HEK293 (cell line): Measurements from ENCODE around the gene SCRN1.
A peak's percentile ranks its signal among the peaks of the same experiment; 100 is the strongest.

Experiments
- HOXD13 ChIP-seq: sonication (generic); formaldehyde crosslinking; IDR thresholded peaks from 2 replicates; pipeline ENCODE4 v1.8.0; 2022; ENCODE audit warnings: missing genetic modification reagents, borderline replicate concordance
- KLF10 ChIP-seq: fragments of 450-650 bp; IDR thresholded peaks from 2 replicates; pipeline ENCODE4 v1.5.1; 2018; ENCODE audit warnings: missing biosample characterization, mild to moderate bottlenecking, missing genetic modification characterization
- PRDM1 ChIP-seq: fragments of 450-650 bp; formaldehyde crosslinking; IDR thresholded peaks from 2 replicates; pipeline ENCODE4; 2016; ENCODE audit warnings: missing biosample characterization, missing genetic modification characterization
- PRDM10 ChIP-seq: fragments of 450-650 bp; formaldehyde crosslinking; IDR thresholded peaks from 2 replicates; pipeline ENCODE4 v1.5.1; 2016; ENCODE audit warnings: missing biosample characterization, missing genetic modification characterization
- PRDM6 ChIP-seq: fragments of 450-650 bp; formaldehyde crosslinking; IDR thresholded peaks from 2 replicates; pipeline ENCODE4 v1.5.1; 2017; ENCODE audit warnings: missing biosample characterization, missing genetic modification characterization
- REST ChIP-seq: fragments of 450-650 bp; formaldehyde crosslinking; IDR thresholded peaks from 2 replicates; pipeline ENCODE4 v1.5.1; 2016; ENCODE audit warnings: missing biosample characterization, missing genetic modification characterization
- SP7 ChIP-seq: fragments of 450-650 bp; formaldehyde crosslinking; IDR thresholded peaks from 2 replicates; pipeline ENCODE4 v1.5.1; 2016; ENCODE audit warnings: missing biosample characterization, missing genetic modification characterization
- ZBTB7A ChIP-seq: fragments of 450-650 bp; formaldehyde crosslinking; IDR thresholded peaks from 2 replicates; pipeline ENCODE4 v1.5.1; 2016; ENCODE audit warnings: low read depth, missing biosample characterization, missing genetic modification characterization
- ZFHX2 ChIP-seq: fragments of 450-650 bp; formaldehyde crosslinking; conservative IDR thresholded peaks from 2 replicates; pipeline ENCODE4 v1.5.1; 2016; ENCODE audit warnings: missing biosample characterization, missing genetic modification characterization
- ZFP3 ChIP-seq: fragments of 450-650 bp; formaldehyde crosslinking; IDR thresholded peaks from 2 replicates; pipeline ENCODE4 v1.5.1; 2016; ENCODE audit warnings: low read depth, missing biosample characterization, missing genetic modification characterization
- ZFP69B ChIP-seq: fragments of 450-650 bp; formaldehyde crosslinking; IDR thresholded peaks from 2 replicates; pipeline ENCODE4 v1.5.1; 2016; ENCODE audit warnings: missing biosample characterization, missing genetic modification characterization
- ZNF366 ChIP-seq: fragments of 450-650 bp; formaldehyde crosslinking; conservative IDR thresholded peaks from 2 replicates; pipeline ENCODE4 v1.5.1; 2016; ENCODE audit warnings: missing biosample characterization, missing genetic modification characterization
- ZNF629 ChIP-seq: fragments of 450-650 bp; formaldehyde crosslinking; IDR thresholded peaks from 2 replicates; pipeline ENCODE4 v1.5.1; 2017; ENCODE audit warnings: missing biosample characterization, missing genetic modification characterization
- ZNF654 ChIP-seq: fragments of 450-650 bp; formaldehyde crosslinking; IDR thresholded peaks from 2 replicates; pipeline ENCODE4 v1.5.1; 2016; ENCODE audit warnings: low read depth, missing biosample characterization, missing genetic modification characterization
- ZNF660 ChIP-seq: fragments of 450-650 bp; IDR thresholded peaks from 2 replicates; pipeline ENCODE4 v1.5.1; 2018; ENCODE audit warnings: missing biosample characterization, mild to moderate bottlenecking, missing genetic modification characterization
- ZXDB ChIP-seq: fragments of 450-650 bp; formaldehyde crosslinking; IDR thresholded peaks from 2 replicates; pipeline ENCODE4 v1.5.1; 2016; ENCODE audit warnings: missing biosample characterization, missing genetic modification characterization
- TF ChIP-seq, protein P1 (sequence below): fragments of 450-650 bp; formaldehyde crosslinking; conservative IDR thresholded peaks from 2 replicates; pipeline ENCODE4 v1.5.1; 2016; ENCODE audit warnings: low read depth, missing biosample characterization, missing genetic modification characterization
- TF ChIP-seq, protein P2 (sequence below): fragments of 450-650 bp; formaldehyde crosslinking; IDR thresholded peaks from 2 replicates; pipeline ENCODE4 v1.5.1; 2016; ENCODE audit warnings: missing biosample characterization, missing genetic modification characterization
- TF ChIP-seq, protein P3 (sequence below): fragments of 450-650 bp; formaldehyde crosslinking; IDR thresholded peaks from 2 replicates; pipeline ENCODE4 v1.5.1; 2016; ENCODE audit warnings: missing biosample characterization, missing genetic modification characterization

SCRN1 gene

GRCh38 chr7:29987811-29988317 is 1.7 kb downstream of the SCRN1 start (continued):
- 0 out of 2 replicates have a peak, but pooled peaks have one; percentile 13 for TF ChIP-seq ZXDB (tag by site-specific recombination)
- no peak for TF ChIP-seq ZFP3 (tag by site-specific recombination)
- TF ChIP-seq, protein P1, sequence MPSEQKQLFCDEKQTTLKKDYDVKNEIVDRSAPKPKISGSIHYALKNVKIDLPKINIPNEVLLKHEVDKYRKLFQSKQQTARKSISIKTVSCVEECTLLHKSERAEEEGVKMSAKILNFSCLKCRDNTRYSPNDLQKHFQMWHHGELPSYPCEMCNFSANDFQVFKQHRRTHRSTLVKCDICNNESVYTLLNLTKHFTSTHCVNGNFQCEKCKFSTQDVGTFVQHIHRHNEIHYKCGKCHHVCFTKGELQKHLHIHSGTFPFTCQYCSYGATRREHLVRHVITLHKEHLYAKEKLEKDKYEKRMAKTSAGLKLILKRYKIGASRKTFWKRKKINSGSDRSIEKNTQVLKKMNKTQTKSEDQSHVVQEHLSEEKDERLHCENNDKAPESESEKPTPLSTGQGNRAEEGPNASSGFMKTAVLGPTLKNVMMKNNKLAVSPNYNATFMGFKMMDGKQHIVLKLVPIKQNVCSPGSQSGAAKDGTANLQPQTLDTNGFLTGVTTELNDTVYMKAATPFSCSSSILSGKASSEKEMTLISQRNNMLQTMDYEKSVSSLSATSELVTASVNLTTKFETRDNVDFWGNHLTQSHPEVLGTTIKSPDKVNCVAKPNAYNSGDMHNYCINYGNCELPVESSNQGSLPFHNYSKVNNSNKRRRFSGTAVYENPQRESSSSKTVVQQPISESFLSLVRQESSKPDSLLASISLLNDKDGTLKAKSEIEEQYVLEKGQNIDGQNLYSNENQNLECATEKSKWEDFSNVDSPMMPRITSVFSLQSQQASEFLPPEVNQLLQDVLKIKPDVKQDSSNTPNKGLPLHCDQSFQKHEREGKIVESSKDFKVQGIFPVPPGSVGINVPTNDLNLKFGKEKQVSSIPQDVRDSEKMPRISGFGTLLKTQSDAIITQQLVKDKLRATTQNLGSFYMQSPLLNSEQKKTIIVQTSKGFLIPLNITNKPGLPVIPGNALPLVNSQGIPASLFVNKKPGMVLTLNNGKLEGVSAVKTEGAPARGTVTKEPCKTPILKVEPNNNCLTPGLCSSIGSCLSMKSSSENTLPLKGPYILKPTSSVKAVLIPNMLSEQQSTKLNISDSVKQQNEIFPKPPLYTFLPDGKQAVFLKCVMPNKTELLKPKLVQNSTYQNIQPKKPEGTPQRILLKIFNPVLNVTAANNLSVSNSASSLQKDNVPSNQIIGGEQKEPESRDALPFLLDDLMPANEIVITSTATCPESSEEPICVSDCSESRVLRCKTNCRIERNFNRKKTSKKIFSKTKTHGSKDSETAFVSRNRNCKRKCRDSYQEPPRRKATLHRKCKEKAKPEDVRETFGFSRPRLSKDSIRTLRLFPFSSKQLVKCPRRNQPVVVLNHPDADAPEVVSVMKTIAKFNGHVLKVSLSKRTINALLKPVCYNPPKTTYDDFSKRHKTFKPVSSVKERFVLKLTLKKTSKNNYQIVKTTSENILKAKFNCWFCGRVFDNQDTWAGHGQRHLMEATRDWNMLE (tag by site-specific recombination): no peak
- TF ChIP-seq HOXD13 (CRISPR knock-in tag): no peak
- peak; percentile 59; the same call in 1 of the 2 replicates for TF ChIP-seq ZNF366
- TF ChIP-seq ZNF654 (tag by site-specific recombination): no peak
- TF ChIP-seq, protein P2, sequence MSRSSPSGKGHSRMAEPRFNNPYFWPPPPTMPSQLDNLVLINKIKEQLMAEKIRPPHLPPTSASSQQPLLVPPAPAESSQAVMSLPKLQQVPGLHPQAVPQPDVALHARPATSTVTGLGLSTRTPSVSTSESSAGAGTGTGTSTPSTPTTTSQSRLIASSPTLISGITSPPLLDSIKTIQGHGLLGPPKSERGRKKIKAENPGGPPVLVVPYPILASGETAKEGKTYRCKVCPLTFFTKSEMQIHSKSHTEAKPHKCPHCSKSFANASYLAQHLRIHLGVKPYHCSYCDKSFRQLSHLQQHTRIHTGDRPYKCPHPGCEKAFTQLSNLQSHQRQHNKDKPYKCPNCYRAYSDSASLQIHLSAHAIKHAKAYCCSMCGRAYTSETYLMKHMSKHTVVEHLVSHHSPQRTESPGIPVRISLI: peak; percentile 84
- 0 out of 2 replicates have a peak, but pooled peaks have one; percentile 20 for TF ChIP-seq ZNF660 (tag by site-specific recombination)
- peak; percentile 27; the same call in 1 of the 2 replicates for TF ChIP-seq PRDM6 (tag by site-specific recombination)
- TF ChIP-seq ZFP69B (tag by site-specific recombination): no peak
- TF ChIP-seq PRDM1 (tag by site-specific recombination): peak; percentile 42; the same call in 1 of the 2 replicates
- TF ChIP-seq ZFHX2: no peak
- peak; percentile 39; the same call in 1 of the 2 replicates for TF ChIP-seq PRDM10 (tag by site-specific recombination)
- TF ChIP-seq SP7 (tag by site-specific recombination): peak; percentile 57; the same call in 1 of the 2 replicates
- no peak for TF ChIP-seq REST (tag by site-specific recombination)
- TF ChIP-seq ZBTB7A (tag by site-specific recombination): no peak
- TF ChIP-seq KLF10 (tag by site-specific recombination): 0 out of 2 replicates have a peak, but pooled peaks have one; percentile 36
- TF ChIP-seq ZNF629 (tag by site-specific recombination): peak; percentile 40; the same call in 1 of the 2 replicates
- TF ChIP-seq, protein P3, sequence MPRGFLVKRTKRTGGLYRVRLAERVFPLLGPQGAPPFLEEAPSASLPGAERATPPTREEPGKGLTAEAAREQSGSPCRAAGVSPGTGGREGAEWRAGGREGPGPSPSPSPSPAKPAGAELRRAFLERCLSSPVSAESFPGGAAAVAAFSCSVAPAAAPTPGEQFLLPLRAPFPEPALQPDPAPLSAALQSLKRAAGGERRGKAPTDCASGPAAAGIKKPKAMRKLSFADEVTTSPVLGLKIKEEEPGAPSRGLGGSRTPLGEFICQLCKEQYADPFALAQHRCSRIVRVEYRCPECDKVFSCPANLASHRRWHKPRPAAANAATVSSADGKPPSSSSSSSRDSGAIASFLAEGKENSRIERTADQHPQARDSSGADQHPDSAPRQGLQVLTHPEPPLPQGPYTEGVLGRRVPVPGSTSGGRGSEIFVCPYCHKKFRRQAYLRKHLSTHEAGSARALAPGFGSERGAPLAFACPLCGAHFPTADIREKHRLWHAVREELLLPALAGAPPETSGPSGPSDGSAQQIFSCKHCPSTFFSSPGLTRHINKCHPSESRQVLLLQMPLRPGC: peak; percentile 43; the same call in 1 of the 2 replicates
